ENCODE data around the gene CFL1.

The CFL1 gene

GRCh38 chr11:65810046-65810868 is 47.7 kb downstream of the CFL1 start:
- no peak for DNase-seq (ENCODE audit: low read depth)
- no peak for TF ChIP-seq CTCF (IDR thresholded peaks at IDR 0.05; ENCODE audit: control insufficient read depth, extremely low read depth, insufficient read depth)

GRCh38 chr11:65809496-65809895 is 48.5 kb downstream of the CFL1 start:
- TF ChIP-seq CTCF (IDR thresholded peaks at IDR 0.05; ENCODE audit: control insufficient read depth, extremely low read depth, insufficient read depth): no peak
- no peak overlapping the region for H3K4me3 ChIP-seq (ENCODE audit: low read depth, low read length)
- DNase-seq (ENCODE audit: low read depth): no peak

More at GRCh38 chr11:65810046-65810868, 47.7 kb downstream of the CFL1 start:
- no peak overlapping the region for H3K4me3 ChIP-seq (ENCODE audit: low read depth, low read length)

GRCh38 chr11:65808744-65809341 is 49.1 kb downstream of the CFL1 start:
- no peak for TF ChIP-seq CTCF (IDR thresholded peaks at IDR 0.05; ENCODE audit: control insufficient read depth, extremely low read depth, insufficient read depth)
- H3K4me3 ChIP-seq (ENCODE audit: low read depth, low read length): no peak overlapping the region

GRCh38 chr11:65806979-65807378 is 51.0 kb downstream of the CFL1 start:
- no peak for TF ChIP-seq CTCF (IDR thresholded peaks at IDR 0.05; ENCODE audit: control insufficient read depth, extremely low read depth, insufficient read depth)
- H3K4me3 ChIP-seq (ENCODE audit: low read depth, low read length): no peak overlapping the region
- no peak for DNase-seq (ENCODE audit: low read depth)

More at GRCh38 chr11:65808744-65809341, 49.1 kb downstream of the CFL1 start:
- DNase-seq (ENCODE audit: low read depth): no peak

All from LNCaP clone FGC (cell line).